HUES48 (cell line): ENCODE measurements around the gene SINHCAF.
"Not testable (repeated sequence)": the region's sequence is repeated elsewhere in the genome, so short reads cannot be mapped to it uniquely, and the experiment has no call there.

Experiments used
- H3K27ac ChIP-seq: one replicate; pipeline ENCODE4 v1.7.0; 2013; ENCODE audit warnings: low read depth, low read length, inconsistent platforms
- H3K27me3 ChIP-seq: 2 replicates; pipeline ENCODE4 v1.6.1; 2013; ENCODE audit warnings: mild to moderate bottlenecking, low read length; ENCODE audit not compliant: control insufficient read depth, insufficient read depth
- H3K36me3 ChIP-seq: 2 replicates; pipeline ENCODE4 v1.6.1; 2013; ENCODE audit warnings: low read length; ENCODE audit not compliant: control insufficient read depth, insufficient read depth
- H3K4me1 ChIP-seq: 2 replicates; pipeline ENCODE4 v1.6.1; 2013; ENCODE audit warnings: mild to moderate bottlenecking, low read length; ENCODE audit not compliant: control insufficient read depth, insufficient read depth
- H3K4me3 ChIP-seq: 2 replicates; pipeline ENCODE4 v1.5.1; 2013; ENCODE audit warnings: mild to moderate bottlenecking, low read depth, low read length
- H3K9ac ChIP-seq: 2 replicates; pipeline ENCODE4 v1.6.1; 2013; ENCODE audit warnings: mild to moderate bottlenecking, low read depth, low read length, moderate library complexity
- H3K9me3 ChIP-seq: 2 replicates; pipeline ENCODE4 v1.6.1; 2013; ENCODE audit warnings: low read length; ENCODE audit not compliant: control insufficient read depth, insufficient read depth

The SINHCAF gene

DNA sequence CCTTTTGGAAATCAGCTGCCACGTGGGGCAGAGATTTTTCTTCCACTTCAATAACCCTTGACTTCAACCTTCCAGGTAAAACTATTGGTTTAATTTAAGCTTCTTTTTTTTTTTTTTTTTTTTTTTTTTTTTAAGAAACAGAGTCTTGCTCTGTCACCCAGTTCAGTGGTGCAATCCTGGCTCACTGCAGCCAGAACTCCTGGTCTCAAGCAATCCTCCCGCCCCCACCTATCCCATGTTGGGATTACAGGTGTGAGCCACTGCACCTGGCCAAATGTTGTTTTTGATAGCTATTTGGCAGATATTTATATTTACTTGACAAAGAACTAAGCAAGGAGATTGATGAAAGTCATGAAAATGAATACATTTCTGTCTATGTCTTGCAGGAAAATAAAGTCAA, 65.1 kb downstream of the SINHCAF start:
- no peaks in the 10 kb centered on the region for H3K27me3 ChIP-seq
- no peak overlapping the region for H3K9ac ChIP-seq
- no peak overlapping the region for H3K27ac ChIP-seq
- no peak overlapping the region for H3K4me3 ChIP-seq
- no peaks in the 10 kb centered on the region for H3K36me3 ChIP-seq
- peaks cover 13% of the 10 kb centered on the region for H3K4me1 ChIP-seq
- no peaks in the 10 kb centered on the region for H3K9me3 ChIP-seq

DNA sequence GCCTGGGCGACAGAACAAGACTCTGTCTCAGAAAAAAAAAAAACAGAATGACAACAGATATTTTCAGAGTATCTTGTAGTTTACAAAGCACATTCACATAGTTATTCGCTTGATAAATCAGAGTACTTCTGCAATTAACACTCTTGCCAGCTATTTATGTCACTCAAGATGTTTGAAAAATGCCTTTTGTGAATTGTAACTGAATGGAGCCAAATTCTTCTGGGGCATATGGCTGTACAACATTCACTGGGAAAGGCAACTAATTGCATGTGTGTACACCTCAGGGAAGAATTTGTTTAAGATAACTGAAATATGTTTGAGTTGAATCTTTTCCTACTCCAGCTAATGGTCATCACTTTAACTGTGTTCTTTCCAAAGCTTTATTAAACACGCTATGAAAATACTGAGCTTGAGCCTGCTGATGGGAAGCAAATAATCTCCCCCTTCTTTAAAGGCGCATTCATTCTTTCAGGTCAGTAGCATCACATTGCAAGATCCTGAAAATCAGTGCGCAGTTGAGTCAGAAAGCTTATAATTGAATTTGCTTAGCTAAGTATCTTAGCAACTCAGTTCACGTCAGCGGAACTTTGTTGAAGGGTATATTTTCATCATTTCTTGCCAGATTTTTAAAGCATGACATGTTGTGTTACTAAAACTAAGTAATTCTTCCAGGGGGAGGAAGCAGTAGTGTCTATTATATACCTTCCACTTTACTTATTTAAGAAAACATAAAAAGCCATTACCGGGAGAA, 66.6 kb downstream of the SINHCAF start:
- Histone ChIP-seq H3K4me3 (no peak overlapping the region), H3K27me3 (no peaks in the 10 kb centered on the region), H3K9me3 (no peaks in the 10 kb centered on the region), H3K36me3 (no peaks in the 10 kb centered on the region), H3K9ac (no peak overlapping the region), H3K4me1 (peaks cover 13% of the 10 kb centered on the region), H3K27ac (no peak overlapping the region)

DNA sequence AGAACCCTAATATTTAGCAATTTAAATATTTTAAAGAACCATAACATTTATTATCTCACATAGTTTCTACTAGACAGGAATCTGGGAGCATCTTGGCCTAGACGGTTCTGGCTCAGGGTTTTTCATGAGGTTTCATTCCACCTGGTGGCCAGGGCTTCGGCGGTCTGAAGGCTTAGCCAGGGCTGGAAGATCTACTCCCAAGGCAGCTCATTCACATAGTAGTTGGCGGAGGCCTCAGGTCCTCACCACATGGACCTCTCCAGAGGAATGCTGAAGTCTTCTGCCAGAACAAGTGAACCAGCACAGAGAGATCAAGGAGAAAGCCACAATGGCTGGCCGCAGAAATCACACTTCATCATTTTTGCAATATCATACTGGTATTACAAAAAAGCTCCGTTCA, 68.2 kb downstream of the SINHCAF start:
- H3K27ac ChIP-seq: no peak overlapping the region
- no peak overlapping the region for H3K4me3 ChIP-seq
- no peaks in the 10 kb centered on the region for H3K27me3 ChIP-seq
- no peak overlapping the region for H3K9ac ChIP-seq
- peaks cover 13% of the 10 kb centered on the region for H3K4me1 ChIP-seq
- H3K36me3 ChIP-seq: no peaks in the 10 kb centered on the region
- no peaks in the 10 kb centered on the region for H3K9me3 ChIP-seq

DNA sequence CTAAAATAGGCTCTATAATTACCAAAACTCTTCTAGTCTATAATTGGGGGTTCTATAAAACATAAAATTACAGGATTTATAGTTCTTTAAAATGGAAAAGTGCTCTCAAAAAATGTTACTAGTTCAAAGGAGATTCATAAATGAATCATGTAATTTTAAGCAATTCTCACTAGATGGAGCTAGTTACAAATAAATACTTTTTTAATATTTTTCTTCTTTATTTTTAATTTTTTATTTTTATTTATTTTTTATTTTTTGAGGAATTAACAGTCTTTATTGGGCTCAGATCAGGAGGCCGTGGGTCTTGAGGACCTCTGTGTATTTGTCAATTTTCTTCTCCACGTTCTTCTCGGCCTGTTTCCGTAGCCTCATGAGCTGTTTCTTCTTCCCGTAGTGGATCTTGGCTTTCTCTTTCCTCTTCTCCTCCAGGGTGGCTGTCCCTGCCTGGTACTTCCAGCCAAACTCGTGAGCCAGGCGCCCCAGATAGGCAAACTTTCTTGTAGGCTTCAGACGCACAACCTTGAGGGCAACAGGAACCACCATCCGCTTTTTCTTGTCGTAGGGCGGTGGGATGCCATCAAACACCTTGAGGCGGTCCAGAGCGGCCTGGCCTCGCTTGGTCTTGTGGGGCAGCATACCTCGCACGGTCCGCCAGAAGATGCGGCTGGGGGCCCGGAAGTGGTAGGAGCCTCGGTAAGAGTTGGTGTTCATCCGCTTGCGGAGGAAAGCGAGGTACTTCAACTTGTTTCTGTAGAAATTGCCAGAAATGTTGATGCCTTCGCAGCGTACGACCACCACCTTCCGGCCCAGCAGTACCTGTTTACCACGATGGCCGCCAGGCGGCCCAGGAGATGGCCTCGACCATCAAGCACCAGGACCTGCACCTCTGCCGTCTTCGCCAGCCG, 74.0 kb downstream of the SINHCAF start:
- not testable (repeated sequence) for H3K9me3 ChIP-seq, H3K9ac ChIP-seq, H3K4me3 ChIP-seq, H3K27me3 ChIP-seq, H3K36me3 ChIP-seq, H3K4me1 ChIP-seq, H3K27ac ChIP-seq

DNA sequence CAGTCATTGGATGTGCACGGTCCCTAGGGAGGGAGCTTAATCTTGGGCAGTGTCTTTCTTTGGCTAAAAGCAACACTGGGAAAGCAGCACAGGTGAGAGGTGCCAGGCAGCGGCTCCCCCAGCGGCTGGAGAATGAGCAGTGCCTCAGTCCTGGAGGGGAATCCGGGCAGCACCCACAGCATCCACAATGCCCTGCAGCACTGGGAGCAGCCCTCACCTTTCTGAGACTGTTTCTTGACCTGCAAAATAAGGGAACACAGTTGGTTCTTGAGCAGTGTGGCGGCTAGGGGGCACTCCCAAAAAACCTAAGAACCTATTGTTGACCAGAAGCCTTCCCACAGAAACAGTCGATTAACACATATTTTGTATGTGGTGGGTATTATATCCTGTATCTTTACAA, 75.8 kb downstream of the SINHCAF start:
- Histone ChIP-seq H3K27ac (no peak overlapping the region), H3K36me3 (no peaks in the 10 kb centered on the region), H3K9ac (no peak overlapping the region), H3K4me3 (no peak overlapping the region), H3K27me3 (no peaks in the 10 kb centered on the region), H3K9me3 (no peaks in the 10 kb centered on the region), H3K4me1 (peaks cover 8% of the 10 kb centered on the region; the same call in 1 of the 2 replicates)

DNA sequence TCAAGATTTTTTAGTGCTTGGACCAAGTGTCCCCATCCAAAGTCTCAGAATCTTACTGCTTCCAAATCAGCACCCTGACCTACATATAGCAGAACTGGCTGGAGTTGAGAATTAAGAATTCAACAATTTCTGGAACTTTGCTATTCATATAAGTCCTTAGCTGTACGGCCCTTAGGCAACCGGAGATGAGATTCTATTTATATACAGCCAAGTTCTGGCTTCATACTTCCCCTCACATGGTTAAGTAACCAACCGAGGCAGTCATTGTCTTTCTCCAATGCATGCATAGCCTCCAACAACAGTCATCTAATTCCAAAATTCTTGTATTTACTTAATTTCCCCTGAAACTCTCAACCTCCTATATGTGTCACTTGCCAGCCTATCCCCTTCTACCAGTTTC, 76.6 kb downstream of the SINHCAF start:
- H3K27ac ChIP-seq: no peak overlapping the region
- no peaks in the 10 kb centered on the region for H3K36me3 ChIP-seq
- no peak overlapping the region for H3K4me3 ChIP-seq
- H3K9ac ChIP-seq: no peak overlapping the region
- H3K4me1 ChIP-seq: peaks cover 8% of the 10 kb centered on the region; the same call in 1 of the 2 replicates
- no peaks in the 10 kb centered on the region for H3K9me3 ChIP-seq
- H3K27me3 ChIP-seq: no peaks in the 10 kb centered on the region

DNA sequence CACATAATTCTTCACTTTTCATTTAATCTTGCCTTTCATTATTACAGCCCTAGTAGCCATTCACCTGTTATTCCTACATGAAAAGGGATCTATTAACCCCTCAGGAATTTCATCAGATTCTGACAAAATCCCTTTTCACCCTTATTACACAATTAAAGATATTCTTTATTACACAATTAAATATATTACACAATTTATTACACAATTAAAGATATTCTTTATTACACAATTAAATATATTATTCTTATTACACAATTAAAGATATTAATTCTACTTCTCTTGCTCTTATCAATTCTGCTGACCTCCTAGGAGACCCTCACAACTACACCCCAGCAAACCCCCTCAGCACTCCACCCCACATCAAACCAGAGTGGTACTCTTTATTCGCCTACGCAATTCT, 77.1 kb downstream of the SINHCAF start:
- Histone ChIP-seq H3K9ac (no peak overlapping the region), H3K4me1 (peaks cover 8% of the 10 kb centered on the region; the same call in 1 of the 2 replicates), H3K27me3 (no peaks in the 10 kb centered on the region), H3K4me3 (no peak overlapping the region), H3K9me3 (no peaks in the 10 kb centered on the region), H3K27ac (no peak overlapping the region), H3K36me3 (no peaks in the 10 kb centered on the region)

DNA sequence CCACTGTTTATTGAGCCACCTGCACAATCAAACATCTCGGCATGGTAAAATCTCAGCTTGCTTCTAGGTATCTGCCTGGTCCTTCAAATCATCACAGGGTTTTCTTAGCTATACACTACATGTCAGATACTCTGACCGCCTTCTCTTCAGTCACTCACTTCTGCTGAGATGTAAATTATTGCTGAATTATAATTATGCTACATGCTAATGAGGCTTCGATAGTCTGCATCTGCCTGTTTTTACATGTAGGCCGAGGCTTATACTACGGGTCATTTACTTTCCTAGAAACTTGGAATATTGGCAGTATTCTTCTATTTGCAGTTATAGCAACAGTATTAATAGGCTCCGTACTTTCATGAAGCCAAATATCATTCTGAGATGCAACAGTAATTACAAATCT, 77.6 kb downstream of the SINHCAF start:
- no peak overlapping the region for H3K4me3 ChIP-seq
- H3K4me1 ChIP-seq: peaks cover 8% of the 10 kb centered on the region; the same call in 1 of the 2 replicates

DNA sequence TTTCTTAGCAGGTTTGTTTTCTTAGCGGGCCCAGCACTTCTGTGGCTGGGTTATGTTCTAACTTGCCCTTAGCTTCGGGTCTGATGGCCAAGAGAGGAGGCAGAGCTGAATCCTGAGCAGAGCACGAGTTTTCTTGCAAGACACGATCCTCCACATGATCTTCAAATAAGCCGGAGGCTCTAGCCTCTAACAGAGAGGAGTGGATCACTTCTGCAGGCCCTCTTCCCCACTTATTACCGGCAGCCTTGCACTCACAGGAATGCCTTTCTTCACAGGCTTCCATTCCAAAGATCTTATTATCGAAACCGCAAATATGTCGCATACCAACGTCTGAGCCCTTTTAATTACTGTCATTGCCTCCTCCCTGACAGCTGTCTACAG, 79.5 kb downstream of the SINHCAF start:
- Histone ChIP-seq H3K27ac (no peak overlapping the region), H3K9ac (no peak overlapping the region), H3K9me3 (no peaks in the 10 kb centered on the region), H3K4me1 (peaks cover 8% of the 10 kb centered on the region; the same call in 1 of the 2 replicates), H3K27me3 (no peaks in the 10 kb centered on the region), H3K36me3 (no peaks in the 10 kb centered on the region), H3K4me3 (no peak overlapping the region)

More for the DNA sequence above, 77.6 kb downstream of the SINHCAF start:
- no peaks in the 10 kb centered on the region for H3K27me3 ChIP-seq
- H3K27ac ChIP-seq: no peak overlapping the region
- no peaks in the 10 kb centered on the region for H3K9me3 ChIP-seq
- H3K36me3 ChIP-seq: no peaks in the 10 kb centered on the region
- H3K9ac ChIP-seq: no peak overlapping the region

DNA sequence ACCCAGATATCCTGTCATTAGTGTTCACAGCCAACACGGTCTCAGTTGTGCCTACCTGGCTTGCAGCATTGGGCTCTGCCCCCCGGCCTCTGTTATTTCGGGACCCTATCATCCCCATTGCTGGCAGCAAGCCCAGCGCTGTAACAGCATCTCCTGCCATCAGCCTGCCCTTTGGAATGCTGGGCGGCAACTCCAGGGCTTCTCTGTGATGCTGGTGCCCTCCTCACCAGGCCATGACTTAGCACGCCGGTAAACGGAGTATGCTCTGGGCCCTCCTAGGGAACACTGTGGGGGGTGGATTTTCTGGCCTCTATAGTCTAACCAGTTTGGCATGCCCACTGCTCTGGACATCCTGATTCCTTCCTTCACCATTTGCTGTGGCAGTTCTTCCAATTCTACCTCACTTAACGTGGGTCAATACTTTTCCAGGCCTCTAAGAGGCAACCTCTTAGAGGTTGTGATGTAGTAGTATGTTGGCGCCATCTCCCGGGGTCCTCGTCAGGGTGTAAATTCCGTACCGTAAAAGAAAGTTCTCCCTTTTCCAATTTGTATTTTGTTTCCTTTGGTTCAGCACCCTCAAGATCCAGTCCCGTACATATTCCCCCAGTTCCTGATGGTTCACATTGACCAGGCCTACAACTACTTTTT, 80.0 kb downstream of the SINHCAF start:
- no peaks in the 10 kb centered on the region for H3K9me3 ChIP-seq
- no peaks in the 10 kb centered on the region for H3K36me3 ChIP-seq
- peaks cover 8% of the 10 kb centered on the region; the same call in 1 of the 2 replicates for H3K4me1 ChIP-seq
- no peak overlapping the region for H3K4me3 ChIP-seq
- H3K9ac ChIP-seq: no peak overlapping the region
- H3K27me3 ChIP-seq: no peaks in the 10 kb centered on the region
- no peak overlapping the region for H3K27ac ChIP-seq

DNA sequence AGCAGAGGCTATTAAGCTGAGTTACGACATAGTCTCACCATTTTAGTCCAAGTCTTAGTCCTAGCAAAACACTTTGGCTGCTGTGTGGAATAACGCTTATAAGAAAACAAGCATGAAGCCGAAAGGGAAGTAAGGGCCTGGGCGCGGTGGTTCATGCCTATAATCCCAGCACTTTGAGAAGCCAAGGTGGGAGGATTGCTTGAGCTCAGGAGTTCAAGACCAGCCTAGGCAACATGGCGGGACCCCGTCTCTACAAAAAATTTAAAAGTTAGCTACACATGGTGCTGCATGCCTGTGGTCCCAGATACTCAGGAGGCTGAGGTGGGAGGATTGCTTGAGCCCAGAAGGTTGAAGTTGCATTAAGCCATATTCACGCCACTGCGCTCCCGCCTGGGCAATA, 83.5 kb downstream of the SINHCAF start:
- H3K4me1 ChIP-seq, H3K36me3 ChIP-seq: not testable (repeated sequence)

More for the DNA sequence above, 83.5 kb downstream of the SINHCAF start:
- not testable (repeated sequence) for H3K27ac ChIP-seq, H3K9ac ChIP-seq, H3K27me3 ChIP-seq, H3K9me3 ChIP-seq, H3K4me3 ChIP-seq
